Lung (tissue), 12 donors: ENCODE results near the gene KRTAP5-9. TPM values are rescaled to one million over a fixed set of nuclear protein-coding genes. Genes with fewer than 3 reads are reported as not detected.

Experiments used
- ATAC-seq: fragments of 200-7000 bp; cut with Tn5 transposase; one replicate; pipeline ENCODE4 v1.9.1; 2020; ENCODE audit warnings: moderate number of reproducible peaks; ENCODE audit not compliant: insufficient read depth, low FRiP score
- DNase-seq, 3 donors: peaks; one replicate each; pipeline ENCODE4 v3.0.0-alpha.2; 2013 to 2017
- H3K27ac ChIP-seq, 2 donors: one replicate each; pipeline ENCODE4 v1.5.1; 2013; ENCODE audit warnings: mild to moderate bottlenecking in 2 of 2, moderate library complexity in 2 of 2, control low read depth in 1 of 2, inconsistent platforms in 1 of 2, low read depth in 1 of 2, low read length in 1 of 2
- H3K27me3 ChIP-seq, 3 donors: one replicate each; pipeline ENCODE4 v1.5.1; 2013; ENCODE audit warnings: low read length in 2 of 3; ENCODE audit not compliant: control insufficient read depth in 3 of 3, insufficient read depth in 3 of 3
- H3K36me3 ChIP-seq, 4 donors: one replicate each; pipeline ENCODE4 v1.5.1; 2013; ENCODE audit warnings: low read length in 4 of 4, mild to moderate bottlenecking in 1 of 4, moderate library complexity in 1 of 4; ENCODE audit not compliant: control insufficient read depth in 4 of 4, insufficient read depth in 4 of 4
- H3K4me1 ChIP-seq, 5 donors: one replicate each; pipeline ENCODE4 v1.5.1; 2013; ENCODE audit warnings: low read length in 5 of 5, mild to moderate bottlenecking in 2 of 5, moderate library complexity in 1 of 5; ENCODE audit not compliant: control insufficient read depth in 5 of 5, insufficient read depth in 5 of 5
- H3K4me3 ChIP-seq: one replicate; pipeline ENCODE4 v1.5.1; 2013; ENCODE audit warnings: mild to moderate bottlenecking, control low read depth, moderate library complexity
- H3K9ac ChIP-seq, 2 donors: one replicate each; pipeline ENCODE4 v1.5.1; 2013; ENCODE audit warnings: low read length in 2 of 2, control low read depth in 1 of 2; ENCODE audit not compliant: insufficient read depth in 1 of 2
- H3K9me3 ChIP-seq, 4 donors: one replicate each; pipeline ENCODE4 v1.5.1; 2013; ENCODE audit warnings: low read length in 3 of 4, mild to moderate bottlenecking in 1 of 4, moderate library complexity in 1 of 4; ENCODE audit not compliant: control insufficient read depth in 4 of 4, insufficient read depth in 3 of 4
- CTCF ChIP-seq: IDR thresholded peaks from 2 replicates; pipeline ENCODE4 v1.5.1; 2012; ENCODE audit warnings: mild to moderate bottlenecking; ENCODE audit errors: control extremely low read depth, extremely low read depth
- WGBS, 2 donors: extraction: QIAGEN DNeasy Blood & Tissue Kit; methylation state at CpG; one replicate each; pipeline ENCODE4 v1.1.7; 2013; 5-methylcytosine and 5-hydroxymethylcytosine counted together
- polyA plus RNA-seq, 2 donors: library from polyadenylated mRNA; stranded (reverse); fragments of 200-250 nt; gene quantifications; one replicate each; pipeline ENCODE4 v1.2.1, GENCODE V29; 2013
- total RNA-seq, 2 donors: library from RNA; depleted of rRNA in 1 of 2; stranded (reverse); fragments of >200 nt in 1 of 2; gene quantifications; one replicate each; pipeline ENCODE4 v1.2.1, GENCODE V29; 2014 to 2021
- donor health status: control.
- donor health status: control.
- donor health status: Bipolar disorder and iron deficiency.
- donor health status: healthy.
- donor health status: DM: yes; HTN: yes; CAD: no.

Gene KRTAP5-9
- total and polyA plus RNA-seq, 4 donors = 0.13 to 0.52 (median 0.29) TPM

GRCh38 chr11:71502871-71503435, 45.3 kb upstream of the KRTAP5-9 start:
- H3K9ac ChIP-seq = no peak overlapping the region
- 95 to 96% methylated on average over 14 to 15 of the region's 15 CpGs for WGBS, 2 donors
- DNase-seq = no peak
- no peak for ATAC-seq
- peaks cover 0 to under 1% (median 0%) of the 10 kb centered on the region in 4 donors for H3K9me3 ChIP-seq
- no peak overlapping the region for H3K27ac ChIP-seq
- H3K27me3 ChIP-seq = no peaks in the 10 kb centered on the region
- peaks cover 5 to 46% (median 13%) of the 10 kb centered on the region in 4 donors for H3K36me3 ChIP-seq
- TF ChIP-seq CTCF = no peak
- no peak overlapping the region for H3K4me3 ChIP-seq
- peaks cover 0 to 21% (median 3%) of the 10 kb centered on the region in 5 donors for H3K4me1 ChIP-seq

- DNase-seq (peak in 2 of 3 donors; percentile 29 to 57), ATAC-seq (no peak)
- no peak overlapping the region for H3K9ac ChIP-seq
- H3K4me3 ChIP-seq = no peak overlapping the region
- peak overlapping the region in 1 of 2 donors; percentile 42 for H3K27ac ChIP-seq
- WGBS, 2 donors = 50 to 65% methylated on average over 10 of the region's 10 CpGs
- peaks cover 0 to 33% (median 6%) of the 10 kb centered on the region in 4 donors for H3K36me3 ChIP-seq
- H3K27me3 ChIP-seq = no peaks in the 10 kb centered on the region
- peaks cover 0 to 21% (median 3%) of the 10 kb centered on the region in 5 donors for H3K4me1 ChIP-seq
- peaks cover 0 to 8% (median under 1%) of the 10 kb centered on the region in 4 donors for H3K9me3 ChIP-seq
- TF ChIP-seq CTCF = no peak
Observed at GRCh38 chr11:71504531-71504930, 43.7 kb upstream of the KRTAP5-9 start.

- no peak for ATAC-seq
- H3K4me1 ChIP-seq = peaks cover 0 to 21% (median 3%) of the 10 kb centered on the region in 5 donors
- 64 to 72% methylated on average over 2 of the region's 2 CpGs for WGBS, 2 donors
- peaks cover 0 to 31% (median 5%) of the 10 kb centered on the region in 4 donors for H3K36me3 ChIP-seq
- no peak overlapping the region for H3K9ac ChIP-seq
- no peak for TF ChIP-seq CTCF
- H3K27ac ChIP-seq = no peak overlapping the region
- peaks cover 0 to 8% (median 1%) of the 10 kb centered on the region in 4 donors for H3K9me3 ChIP-seq
- peak in 2 of 3 donors; percentile 41 to 61 for DNase-seq
- H3K27me3 ChIP-seq = no peaks in the 10 kb centered on the region
- no peak overlapping the region for H3K4me3 ChIP-seq
Observed at GRCh38 chr11:71505001-71505400, 43.2 kb upstream of the KRTAP5-9 start.
